ENCODE measurements around the gene C16orf86. TPM values are rescaled to one million over a fixed set of nuclear protein-coding genes. Genes with fewer than 3 reads are reported as not detected.

C16orf86 gene
- total and polyA plus RNA-seq, 12 donors: 0.57 to 17.9 (median 8.0) TPM

- H3K4me1 ChIP-seq (replicated peaks in 1 of 2): peaks cover 3 to 7% of the 10 kb centered on the region in 2 donors
- no peak overlapping the region for H3K4me3 ChIP-seq
- no peaks in the 10 kb centered on the region for H3K27me3 ChIP-seq
- 90 to 96% (median 92%) methylated on average over 4 of the region's 4 CpGs for WGBS, 4 donors
- intact Hi-C loops (cut with DNase I): no loop called here
- H3K27ac ChIP-seq: no peak overlapping the region
- TF ChIP-seq, protein P1, sequence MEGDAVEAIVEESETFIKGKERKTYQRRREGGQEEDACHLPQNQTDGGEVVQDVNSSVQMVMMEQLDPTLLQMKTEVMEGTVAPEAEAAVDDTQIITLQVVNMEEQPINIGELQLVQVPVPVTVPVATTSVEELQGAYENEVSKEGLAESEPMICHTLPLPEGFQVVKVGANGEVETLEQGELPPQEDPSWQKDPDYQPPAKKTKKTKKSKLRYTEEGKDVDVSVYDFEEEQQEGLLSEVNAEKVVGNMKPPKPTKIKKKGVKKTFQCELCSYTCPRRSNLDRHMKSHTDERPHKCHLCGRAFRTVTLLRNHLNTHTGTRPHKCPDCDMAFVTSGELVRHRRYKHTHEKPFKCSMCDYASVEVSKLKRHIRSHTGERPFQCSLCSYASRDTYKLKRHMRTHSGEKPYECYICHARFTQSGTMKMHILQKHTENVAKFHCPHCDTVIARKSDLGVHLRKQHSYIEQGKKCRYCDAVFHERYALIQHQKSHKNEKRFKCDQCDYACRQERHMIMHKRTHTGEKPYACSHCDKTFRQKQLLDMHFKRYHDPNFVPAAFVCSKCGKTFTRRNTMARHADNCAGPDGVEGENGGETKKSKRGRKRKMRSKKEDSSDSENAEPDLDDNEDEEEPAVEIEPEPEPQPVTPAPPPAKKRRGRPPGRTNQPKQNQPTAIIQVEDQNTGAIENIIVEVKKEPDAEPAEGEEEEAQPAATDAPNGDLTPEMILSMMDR (IDR thresholded peaks at IDR 0.05): no peak
- no peak for TF ChIP-seq POLR2A (IDR thresholded peaks at IDR 0.05)
- DNase-seq: no peak
- no peaks in the 10 kb centered on the region for H3K9me3 ChIP-seq (replicated peaks in 1 of 3)
- H3K36me3 ChIP-seq (replicated peaks in 1 of 2): no peaks in the 10 kb centered on the region
Observed at GRCh38 chr16:67702130-67702529, 35.5 kb downstream of the C16orf86 start.

DNA sequence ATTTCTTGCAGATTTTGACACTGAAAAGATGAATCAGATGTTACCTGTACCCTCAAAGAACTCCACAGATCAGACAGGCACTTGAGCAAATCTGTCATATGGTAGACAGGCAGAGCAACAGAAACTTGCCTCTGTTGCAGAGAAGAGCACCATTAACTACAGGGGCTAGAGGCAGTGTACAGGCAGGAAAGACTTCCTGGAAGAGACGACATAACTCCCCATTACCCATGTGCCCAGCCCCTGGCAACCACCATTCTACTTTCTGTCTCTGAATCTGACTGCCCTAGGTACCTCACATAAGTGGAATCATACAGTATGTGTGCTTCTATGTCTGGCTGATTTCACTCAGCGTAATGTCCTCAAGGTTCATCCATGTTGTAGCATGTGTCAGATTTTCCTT lies 37.0 kb downstream of the C16orf86 start:
- 72 to 81% (median 78%) methylated on average over 2 of the region's 2 CpGs for WGBS, 4 donors
- Histone ChIP-seq H3K4me1 (replicated peaks in 1 of 2) (peaks cover 3 to 8% of the 10 kb centered on the region in 2 donors), H3K27ac (peak overlapping the region in 1 of 5 donors; percentile 2), H3K9me3 (replicated peaks in 1 of 3) (no peaks in the 10 kb centered on the region), H3K36me3 (replicated peaks in 1 of 2) (no peaks in the 10 kb centered on the region), H3K4me3 (no peak overlapping the region), H3K27me3 (no peaks in the 10 kb centered on the region)
- TF ChIP-seq POLR2A (IDR thresholded peaks at IDR 0.05): no peak
- TF ChIP-seq, protein P1 (IDR thresholded peaks at IDR 0.05): no peak
- intact Hi-C loops (cut with DNase I): no loop called here
- DNase-seq: no peak

DNA sequence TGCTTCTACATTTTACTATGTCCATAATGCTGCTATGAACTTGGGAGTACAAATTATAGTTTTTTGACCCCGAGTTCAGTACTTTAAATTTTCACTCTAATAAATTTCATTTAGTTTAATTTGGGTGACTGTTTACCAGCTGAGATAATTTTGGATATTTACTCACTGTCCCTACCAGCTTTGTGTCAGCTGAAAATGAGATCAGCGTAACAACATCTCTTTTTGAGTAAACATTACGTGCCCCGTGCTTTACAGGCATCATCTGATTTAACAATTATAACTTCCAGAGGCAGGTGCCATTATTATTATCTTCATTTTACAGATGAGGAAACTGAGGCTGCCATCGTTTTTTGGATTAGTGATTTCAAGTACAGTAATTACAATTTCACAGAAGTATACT lies 37.5 kb downstream of the C16orf86 start:
- Histone ChIP-seq H3K4me3 (no peak overlapping the region), H3K27me3 (no peaks in the 10 kb centered on the region), H3K9me3 (replicated peaks in 1 of 3) (no peaks in the 10 kb centered on the region), H3K4me1 (replicated peaks in 1 of 2) (peaks cover 6 to 13% of the 10 kb centered on the region in 2 donors), H3K36me3 (replicated peaks in 1 of 2) (no peaks in the 10 kb centered on the region), H3K27ac (no peak overlapping the region)
- DNase-seq: no peak
- TF ChIP-seq, protein P1 (IDR thresholded peaks at IDR 0.05): no peak
- TF ChIP-seq POLR2A (IDR thresholded peaks at IDR 0.05): no peak
- WGBS, 4 donors: 90 to 94% (median 92%) methylated on average over 5 of the region's 5 CpGs
- intact Hi-C loops (cut with DNase I): no loop called here

- DNase-seq: no peak
- intact Hi-C loops (cut with DNase I): no loop called here
- Histone ChIP-seq H3K36me3 (replicated peaks in 1 of 2) (no peaks in the 10 kb centered on the region), H3K4me1 (replicated peaks in 1 of 2) (peaks cover 10 to 16% of the 10 kb centered on the region in 2 donors), H3K27ac (no peak overlapping the region), H3K27me3 (no peaks in the 10 kb centered on the region), H3K4me3 (no peak overlapping the region), H3K9me3 (replicated peaks in 1 of 3) (no peaks in the 10 kb centered on the region)
- TF ChIP-seq, protein P1 (IDR thresholded peaks at IDR 0.05): no peak
- no peak for TF ChIP-seq POLR2A (IDR thresholded peaks at IDR 0.05)
- 93 to 98% (median 97%) methylated on average over 4 of the region's 4 CpGs for WGBS, 4 donors
Observed at GRCh38 chr16:67707210-67707609, 40.6 kb downstream of the C16orf86 start.

Measured in adrenal gland (tissue), 12 donors.